Melanocyte of skin (primary cell): ENCODE data around the gene PDP2. TPM values are rescaled to one million over a fixed set of nuclear protein-coding genes. Genes with fewer than 3 reads are reported as not detected.

ENCODE experiments used
- total RNA-seq, 2 donors: library from RNA; depleted of rRNA; stranded (reverse); fragments of >200 nt; gene quantifications; 2 replicates each; pipeline ENCODE4 v1.2.3, GENCODE V29; 2012

The PDP2 gene, protein sequence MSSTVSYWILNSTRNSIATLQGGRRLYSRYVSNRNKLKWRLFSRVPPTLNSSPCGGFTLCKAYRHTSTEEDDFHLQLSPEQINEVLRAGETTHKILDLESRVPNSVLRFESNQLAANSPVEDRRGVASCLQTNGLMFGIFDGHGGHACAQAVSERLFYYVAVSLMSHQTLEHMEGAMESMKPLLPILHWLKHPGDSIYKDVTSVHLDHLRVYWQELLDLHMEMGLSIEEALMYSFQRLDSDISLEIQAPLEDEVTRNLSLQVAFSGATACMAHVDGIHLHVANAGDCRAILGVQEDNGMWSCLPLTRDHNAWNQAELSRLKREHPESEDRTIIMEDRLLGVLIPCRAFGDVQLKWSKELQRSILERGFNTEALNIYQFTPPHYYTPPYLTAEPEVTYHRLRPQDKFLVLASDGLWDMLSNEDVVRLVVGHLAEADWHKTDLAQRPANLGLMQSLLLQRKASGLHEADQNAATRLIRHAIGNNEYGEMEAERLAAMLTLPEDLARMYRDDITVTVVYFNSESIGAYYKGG
- 10 to 100 TPM in 1 of 2 donors, 1 to 10 TPM in 1; 8.9 to 15.7 TPM for total RNA-seq

GRCh38 chr16:66880288-66881013, at the start of gene PDP2:
Gene PDP2, plus strand, starts transcription at chr16:66880515. Its CDS starts 3,770 bp downstream, at chr16:66884285.

DNA sequence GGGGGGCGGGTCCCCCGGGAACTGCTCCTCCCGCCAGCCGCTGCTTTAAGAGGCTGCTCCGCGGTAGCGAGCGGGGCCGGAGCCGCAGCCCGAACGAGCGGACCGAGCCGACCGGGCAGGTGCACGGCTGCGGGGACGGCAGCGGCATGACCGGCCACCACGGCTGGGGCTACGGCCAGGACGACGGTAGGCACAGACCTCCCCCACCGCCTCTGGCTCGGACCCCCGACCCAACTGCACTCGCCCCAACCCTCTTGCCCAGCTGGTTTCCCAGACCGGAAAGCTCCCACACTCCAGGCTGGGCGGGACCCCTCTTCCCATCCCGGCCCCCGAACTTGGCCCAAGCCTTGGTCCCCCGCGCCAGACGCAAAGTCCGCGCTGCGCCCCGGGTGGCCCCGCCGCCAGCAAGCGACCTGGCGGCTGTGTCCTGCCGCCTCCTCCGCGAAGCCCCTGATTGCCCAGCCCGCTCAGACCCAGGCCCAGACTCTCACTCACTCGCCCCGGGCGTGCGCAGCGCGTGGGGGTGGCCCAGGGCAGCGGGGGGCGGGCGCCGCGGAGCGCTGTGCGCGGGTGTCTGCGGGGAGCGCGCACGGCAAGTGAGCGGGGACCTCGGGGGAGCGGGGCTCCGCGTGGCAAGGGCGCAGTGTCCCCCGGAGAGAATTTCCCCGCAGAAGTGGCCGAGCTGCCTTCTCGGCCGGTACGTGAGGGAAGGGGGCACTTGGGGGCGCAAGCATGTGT, 35.8 kb upstream of the PDP2 start, which contains the start of gene CA7:
Gene CA7 (plus strand): TSS at position 73 of the 738 bp plus-strand sequence. CDS start 74 bp downstream, at position 147.

DNA sequence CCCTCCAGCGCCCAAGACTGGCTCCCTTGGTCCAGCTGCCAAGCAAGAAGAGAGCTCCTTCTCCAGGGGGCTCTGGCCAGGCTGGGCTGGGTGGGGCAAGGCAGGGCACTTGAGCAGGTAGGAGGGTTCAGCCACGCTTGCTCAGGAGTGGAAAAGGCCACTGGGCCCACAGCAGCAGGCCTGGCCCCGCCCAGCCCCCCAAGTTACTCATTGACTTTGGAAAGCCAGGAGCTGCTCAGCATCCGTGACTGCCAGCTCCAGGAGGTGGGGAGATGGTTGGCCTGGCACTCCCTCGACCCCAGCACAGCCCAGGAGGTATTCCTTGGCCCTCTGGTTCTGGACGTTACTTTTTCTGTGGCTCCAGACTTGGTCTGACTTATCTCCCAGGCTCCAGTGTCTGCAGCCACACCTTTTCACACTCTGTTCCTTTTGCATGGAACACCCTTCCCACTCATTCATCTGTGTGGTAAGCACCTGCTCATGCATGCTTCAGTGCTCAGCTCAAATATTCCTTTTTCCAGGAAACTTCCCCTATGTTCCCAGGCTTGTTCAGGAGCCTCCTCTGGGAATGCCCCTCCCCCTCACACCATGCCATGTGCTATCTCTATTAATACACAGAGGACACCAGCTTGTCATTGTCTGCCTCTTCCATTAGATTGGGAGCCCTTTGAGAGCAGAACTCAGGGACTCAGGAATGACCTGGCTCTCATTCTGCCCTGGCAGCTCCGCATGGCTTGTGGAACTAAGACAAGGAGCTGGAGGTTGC, 38.7 kb downstream of the PDP2 start, which contains the start of gene CDH16:
Gene CDH16 (minus strand): TSS at position 83 of the 766 bp plus-strand sequence. CDS start 820 bp downstream, outside the sequence.

GRCh38 chr16:66925322-66925840, 45.1 kb downstream of the PDP2 start, which contains the start of gene RRAD:
Gene RRAD, minus strand, starts transcription at chr16:66925535. Its CDS starts 356 bp downstream, at chr16:66925179.

DNA sequence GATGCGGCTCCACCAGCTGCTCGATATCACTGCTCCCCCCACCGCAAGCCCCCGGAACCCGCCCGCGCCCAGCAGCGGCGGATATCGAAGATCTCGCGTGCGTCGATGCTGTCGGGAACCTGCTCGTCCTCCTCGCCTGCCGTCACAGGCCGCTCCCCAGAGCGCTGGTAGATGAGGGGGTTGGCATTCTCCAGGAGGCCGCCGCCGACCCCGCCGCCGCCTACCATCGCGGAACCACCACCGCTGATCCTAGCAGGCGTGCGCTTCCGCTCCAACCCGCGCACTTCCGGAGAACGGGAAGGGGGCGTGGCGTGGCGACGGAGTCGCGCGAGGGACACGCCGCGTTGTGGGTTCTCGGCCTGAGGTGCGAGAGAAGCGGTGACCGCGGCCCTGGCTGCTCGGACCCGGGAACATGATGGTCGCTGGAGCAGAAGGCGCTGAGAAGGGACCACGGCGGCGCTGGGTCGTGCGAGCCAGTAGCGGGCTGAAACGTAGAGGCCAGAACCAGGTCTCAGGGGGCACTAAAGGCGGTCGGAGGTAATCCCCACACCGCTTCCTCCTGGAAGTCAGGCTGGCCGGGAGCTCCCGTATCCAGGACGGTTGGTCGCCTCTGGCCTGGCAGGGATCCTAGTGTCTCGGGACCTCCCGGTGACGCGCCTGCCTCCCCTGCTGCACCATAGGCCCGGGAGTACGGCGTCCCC, 54.0 kb downstream of the PDP2 start, which contains the start of gene CIAO2B:
Gene CIAO2B (minus strand): TSS at position 265 of the 701 bp plus-strand sequence. CDS start 38 bp downstream, at position 227.

DNA sequence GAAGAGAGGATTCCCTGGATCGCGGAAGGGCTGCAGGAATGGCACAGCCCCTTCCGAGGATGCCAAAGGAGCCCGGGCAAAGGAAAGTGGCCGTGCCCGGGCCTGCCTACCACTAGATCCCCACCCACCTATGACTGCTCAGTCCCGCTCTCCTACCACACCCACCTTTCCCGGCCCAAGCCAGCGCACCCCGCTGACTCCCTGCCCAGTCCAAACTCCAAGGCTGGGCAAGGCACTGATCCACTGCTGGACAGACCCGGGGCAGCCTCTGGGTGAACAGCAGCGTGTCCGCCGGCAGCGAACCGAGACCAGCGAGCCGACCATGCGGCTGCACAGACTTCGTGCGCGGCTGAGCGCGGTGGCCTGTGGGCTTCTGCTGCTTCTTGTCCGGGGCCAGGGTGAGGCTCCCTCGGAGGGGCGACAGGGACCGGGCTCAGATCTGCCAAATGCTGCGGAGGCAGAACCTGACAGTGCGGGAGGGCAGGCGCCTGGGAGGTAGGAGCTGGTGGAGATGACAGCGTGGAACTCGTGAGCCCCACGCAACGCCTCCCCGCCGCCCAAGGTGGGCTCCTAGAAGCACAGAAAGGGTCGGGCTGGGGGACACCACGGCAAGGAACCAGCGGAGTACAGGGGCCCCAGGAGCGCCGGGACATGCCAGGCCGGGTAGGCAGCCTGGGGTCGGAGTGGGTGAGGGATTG, 55.1 kb downstream of the PDP2 start, which contains the start of gene CES2:
Gene CES2 (plus strand): TSS at position 203 of the 698 bp plus-strand sequence. CDS start 120 bp downstream, at position 323.

Other genes starting within 250 kb of the PDP2 start
- gene CMTM4, start 183.8 kb upstream of the PDP2 start, total RNA-seq = 10 to 100 TPM; 28.0 to 34.1 TPM
- gene DYNC1LI2, start 128.9 kb upstream of the PDP2 start, total RNA-seq = 100 to 1,000 TPM; 112 to 203 TPM
- gene TERB1, start 78.9 kb upstream of the PDP2 start, total RNA-seq = under 1 TPM; under 0.01 TPM
- 100 to 1,000 TPM in 1 of 2 donors, 10 to 100 TPM in 1; 69.5 to 104 TPM for gene NAE1, start 49.5 kb upstream of the PDP2 start, total RNA-seq
- gene CA7, start 36.1 kb upstream of the PDP2 start, total RNA-seq = not detected
- not detected for gene CDH16, start 38.4 kb downstream of the PDP2 start, total RNA-seq
- gene RRAD, start 45.0 kb downstream of the PDP2 start, total RNA-seq = under 1 TPM in 1 of 2 donors, not detected in 1; 0.33 TPM
- gene CIAO2B, start 53.9 kb downstream of the PDP2 start, total RNA-seq = 100 to 1,000 TPM; 123 to 191 TPM
- 10 to 100 TPM; 23.0 to 25.1 TPM for gene CES2, start 55.0 kb downstream of the PDP2 start, total RNA-seq
- 1 to 10 TPM in 1 of 2 donors, under 1 TPM in 1; under 0.01 to 1.0 TPM for gene CES3, start 80.8 kb downstream of the PDP2 start, total RNA-seq
- 1 to 10 TPM in 1 of 2 donors, under 1 TPM in 1; 0.69 to 1.3 TPM for gene CES4A, start 108.1 kb downstream of the PDP2 start, total RNA-seq
- 100 to 1,000 TPM in 1 of 2 donors, 10 to 100 TPM in 1; 81.2 to 118 TPM for gene CBFB, start 148.6 kb downstream of the PDP2 start, total RNA-seq
- gene PHAF1, start 229.4 kb downstream of the PDP2 start, total RNA-seq = 10 to 100 TPM; 16.5 to 17.3 TPM